NT2/D1 (cell line): ENCODE results near the gene SLC7A9.

Experiments used
- YY1 ChIP-seq: IDR thresholded peaks from 2 replicates; pipeline ENCODE4 v1.6.1; 2011; ENCODE audit not compliant: insufficient read length, insufficient read depth
- ZNF274 ChIP-seq: IDR thresholded peaks from 2 replicates; pipeline ENCODE4 v1.6.1; 2011; ENCODE audit warnings: mild to moderate bottlenecking, low read depth, low read length

- TF ChIP-seq YY1 (no peak), ZNF274 (no peak)
These were observed 11.0 kb downstream of the SLC7A9 start for GRCh38 chr19:32858559-32858958.
